WTC11 (cell line): Measurements from ENCODE around the gene ECT2.

Source experiments
- AFF4 ChIP-seq: sonication (generic); formaldehyde crosslinking; IDR thresholded peaks from 2 replicates; pipeline ENCODE4 v1.8.1; 2023; ENCODE audit warnings: mild to moderate bottlenecking, missing genetic modification reagents, borderline replicate concordance
- ATF2 ChIP-seq: sonication (generic); formaldehyde crosslinking; IDR thresholded peaks from 2 replicates; pipeline ENCODE4 v1.8.1; 2022; ENCODE audit warnings: low read depth, missing genetic modification reagents, borderline replicate concordance
- CBFB ChIP-seq: sonication (generic); formaldehyde crosslinking; IDR thresholded peaks from 2 replicates; pipeline ENCODE4 v1.8.1; 2022; ENCODE audit warnings: mild to moderate bottlenecking, low read depth, missing genetic modification reagents
- CTCF ChIP-seq: fragments of 200-600 bp; IDR thresholded peaks from 2 replicates; pipeline ENCODE4 v1.8.0; 2022; ENCODE audit warnings: antibody characterized with exemption
- MAX ChIP-seq: sonication (generic); formaldehyde crosslinking; IDR thresholded peaks from 2 replicates; pipeline ENCODE4 v1.8.0; 2022; ENCODE audit warnings: mild to moderate bottlenecking, missing genetic modification reagents
- NR3C1 ChIP-seq: sonication (generic); formaldehyde crosslinking; conservative IDR thresholded peaks from 2 replicates; pipeline ENCODE4 v1.8.1; 2023; ENCODE audit warnings: low read depth, mild to moderate bottlenecking, missing genetic modification reagents

- 0 out of 2 replicates have a peak, but pooled peaks have one; percentile 16 for TF ChIP-seq CTCF
- no peak for TF ChIP-seq MAX (CRISPR knock-in tag)
- TF ChIP-seq CBFB (CRISPR knock-in tag), result no peak
- no peak for TF ChIP-seq ATF2 (CRISPR knock-in tag)
- no peak for TF ChIP-seq AFF4 (CRISPR knock-in tag)
- TF ChIP-seq NR3C1 (CRISPR knock-in tag), result no peak
These were observed 58.5 kb downstream of the ECT2 start for GRCh38 chr3:172808969-172809546.
